Osteoblast (primary cell): ENCODE data around the gene ADCY10. TPM values are rescaled to one million over a fixed set of nuclear protein-coding genes. Genes with fewer than 3 reads are reported as not detected.
"Not testable (repeated sequence)": the region's sequence is repeated elsewhere in the genome, so short reads cannot be mapped to it uniquely, and the experiment has no call there.

Source experiments
- DNase-seq: peaks from one replicate; pipeline ENCODE4 v3.0.0; 2011; ENCODE audit warnings: low spot score, mixed read lengths; ENCODE audit not compliant: insufficient read length; ENCODE audit errors: missing footprints
- H2AFZ ChIP-seq: 2 replicates; pipeline ENCODE4 v1.6.0; 2011; ENCODE audit warnings: mild to moderate bottlenecking, low read length
- H3K27ac ChIP-seq: 2 replicates; pipeline ENCODE4 v1.5.1; 2011; ENCODE audit warnings: mild to moderate bottlenecking, low read depth, low read length, moderate library complexity
- H3K27me3 ChIP-seq: 2 replicates; pipeline ENCODE4 v1.6.0; 2012; ENCODE audit warnings: mild to moderate bottlenecking, control low read depth, inconsistent platforms, low read length, moderate library complexity; ENCODE audit not compliant: insufficient read depth
- H3K36me3 ChIP-seq: 2 replicates; pipeline ENCODE4 v1.5.1; 2011; ENCODE audit warnings: mild to moderate bottlenecking, low read length, control low read depth, moderate library complexity; ENCODE audit not compliant: insufficient read depth
- H3K4me1 ChIP-seq: 2 replicates; pipeline ENCODE4 v1.5.1; 2011; ENCODE audit warnings: mild to moderate bottlenecking, low read length, control low read depth, moderate library complexity; ENCODE audit not compliant: insufficient read depth
- H3K4me2 ChIP-seq: 2 replicates; pipeline ENCODE4 v1.6.0; 2011; ENCODE audit warnings: mild to moderate bottlenecking, low read length; ENCODE audit not compliant: insufficient read depth
- H3K4me3 ChIP-seq: fragments of 200-600 bp; sonication (generic); 3 replicates; pipeline ENCODE4 v1.5.1; 2012; ENCODE audit warnings: mild to moderate bottlenecking, low read length, inconsistent platforms; ENCODE audit not compliant: insufficient read depth
- H3K79me2 ChIP-seq: 2 replicates; pipeline ENCODE4 v1.6.0; 2012; ENCODE audit warnings: mild to moderate bottlenecking, low read length, control low read depth, inconsistent platforms; ENCODE audit not compliant: insufficient read depth
- H3K9me3 ChIP-seq: 2 replicates; pipeline ENCODE4 v1.5.1; 2011; ENCODE audit warnings: low read depth, low read length, control low read depth
- H4K20me1 ChIP-seq: 2 replicates; pipeline ENCODE4 v1.6.0; 2012; ENCODE audit warnings: mild to moderate bottlenecking, low read length, control low read depth; ENCODE audit not compliant: insufficient read depth
- CTCF ChIP-seq: IDR thresholded peaks from 2 replicates; pipeline ENCODE4 v1.5.1; 2011; ENCODE audit warnings: mild to moderate bottlenecking, low read depth, low read length, moderate library complexity; ENCODE audit errors: extremely low read depth
- total RNA-seq: library from RNA; depleted of rRNA; stranded (reverse); fragments of >200 nt; gene quantifications from 2 replicates; pipeline ENCODE4 v1.2.3, GENCODE V29; 2012

Gene ADCY10
- total RNA-seq, 1 donor, result 0.36 TPM

- no peak for TF ChIP-seq CTCF
Measured at GRCh38 chr1:167893798-167894197, 20.1 kb downstream of the ADCY10 start.

GRCh38 chr1:167890400-167890799 is 23.5 kb downstream of the ADCY10 start:
- Histone ChIP-seq H3K4me3 (no peak overlapping the region), H4K20me1 (no peaks in the 10 kb centered on the region), H3K27me3 (no peaks in the 10 kb centered on the region), H3K9me3 (no peaks in the 10 kb centered on the region), H3K4me1 (no peaks in the 10 kb centered on the region), H3K36me3 (no peaks in the 10 kb centered on the region), H3K27ac (no peak overlapping the region), H2AFZ (no peak overlapping the region), H3K79me2 (no peaks in the 10 kb centered on the region), H3K4me2 (no peak overlapping the region)
- no peak for DNase-seq
- no peak for TF ChIP-seq CTCF

More at GRCh38 chr1:167893798-167894197, 20.1 kb downstream of the ADCY10 start:
- no peak for DNase-seq
- no peak overlapping the region for H3K4me2 ChIP-seq
- no peaks in the 10 kb centered on the region for H3K36me3 ChIP-seq
- H3K79me2 ChIP-seq, result no peaks in the 10 kb centered on the region
- H3K27me3 ChIP-seq, result no peaks in the 10 kb centered on the region
- no peak overlapping the region for H2AFZ ChIP-seq
- no peak overlapping the region for H3K4me3 ChIP-seq
- no peak overlapping the region for H3K27ac ChIP-seq
- no peaks in the 10 kb centered on the region for H4K20me1 ChIP-seq
- H3K9me3 ChIP-seq, result no peaks in the 10 kb centered on the region
- no peaks in the 10 kb centered on the region for H3K4me1 ChIP-seq

GRCh38 chr1:167887187-167887586 is 26.7 kb downstream of the ADCY10 start:
- H3K4me1 ChIP-seq, H3K4me2 ChIP-seq, H3K79me2 ChIP-seq, H4K20me1 ChIP-seq, H3K27ac ChIP-seq, H3K36me3 ChIP-seq, DNase-seq, H2AFZ ChIP-seq, H3K4me3 ChIP-seq, H3K27me3 ChIP-seq, H3K9me3 ChIP-seq: not testable (repeated sequence)

- Histone ChIP-seq H4K20me1 (no peaks in the 10 kb centered on the region), H2AFZ (no peak overlapping the region), H3K9me3 (no peaks in the 10 kb centered on the region), H3K4me3 (no peak overlapping the region), H3K36me3 (no peaks in the 10 kb centered on the region), H3K79me2 (no peaks in the 10 kb centered on the region), H3K4me2 (no peak overlapping the region), H3K27ac (no peak overlapping the region), H3K27me3 (no peaks in the 10 kb centered on the region), H3K4me1 (peaks cover 21% of the 10 kb centered on the region)
- no peak for DNase-seq
- TF ChIP-seq CTCF, result no peak
Measured at GRCh38 chr1:167882376-167882775, 31.6 kb downstream of the ADCY10 start.
